HepG2 (cell line): ENCODE results near the gene RFX2. TPM values are rescaled to one million over a fixed set of nuclear protein-coding genes. Genes with fewer than 3 reads are reported as not detected.

Experiments
- AGO2 ChIP-seq: fragments of 200-400 bp; formaldehyde crosslinking; optimal IDR thresholded peaks from 2 replicates; pipeline ENCODE3; 2017; ENCODE audit warnings: mild to moderate bottlenecking, low read depth, low read length, moderate library complexity
- AKAP8 ChIP-seq: sonication (generic); formaldehyde crosslinking; IDR thresholded peaks from 2 replicates; pipeline ENCODE4 v1.5.1; 2020; ENCODE audit warnings: mild to moderate bottlenecking, missing genetic modification reagents
- E2F1 ChIP-seq: sonication (generic); formaldehyde crosslinking; IDR thresholded peaks from 2 replicates; pipeline ENCODE4 v1.5.0; 2020; ENCODE audit warnings: missing genetic modification reagents
- ELF3 ChIP-seq: IDR thresholded peaks from 2 replicates; pipeline ENCODE4 v1.6.1; 2016; ENCODE audit warnings: missing genetic modification reagents, missing compliant biosample characterization
- MBNL3 ChIP-seq: fragments of 250-450 bp; sonication (Bioruptor Pico); conservative IDR thresholded peaks from 2 replicates; pipeline ENCODE4 v1.8.0; 2022; ENCODE audit warnings: mild to moderate bottlenecking, inconsistent platforms
- NCOA2 ChIP-seq: sonication (generic); formaldehyde crosslinking; IDR thresholded peaks from 2 replicates; pipeline ENCODE4 v1.8.0; 2022; ENCODE audit warnings: inconsistent platforms
- NFIB ChIP-seq: sonication (generic); formaldehyde crosslinking; IDR thresholded peaks from 2 replicates; pipeline ENCODE4 v1.9.0; 2021; ENCODE audit warnings: missing genetic modification reagents, mild to moderate bottlenecking, borderline replicate concordance
- NPAS2 ChIP-seq: sonication (generic); formaldehyde crosslinking; IDR thresholded peaks from 2 replicates; pipeline ENCODE4 v1.8.0; 2022; ENCODE audit warnings: mild to moderate bottlenecking, missing genetic modification reagents, borderline replicate concordance
- NR2F2 ChIP-seq: IDR thresholded peaks from 2 replicates; pipeline ENCODE4 v1.6.1; 2012; ENCODE audit warnings: low read depth, inconsistent platforms, borderline replicate concordance
- PAXIP1 ChIP-seq: sonication (generic); formaldehyde crosslinking; conservative IDR thresholded peaks from 2 replicates; pipeline ENCODE4 v1.4.0; 2020; ENCODE audit warnings: mild to moderate bottlenecking, missing genetic modification reagents, moderate library complexity
- POLR2G ChIP-seq: fragments of 200-400 bp; formaldehyde crosslinking; IDR thresholded peaks from 2 replicates; pipeline ENCODE4 v1.6.1; 2018; ENCODE audit warnings: mild to moderate bottlenecking, low read depth, low read length, moderate library complexity
- TIGD3 ChIP-seq: sonication (generic); formaldehyde crosslinking; IDR thresholded peaks from 2 replicates; pipeline ENCODE4 v1.5.1; 2020; ENCODE audit warnings: mild to moderate bottlenecking, missing genetic modification reagents, borderline replicate concordance
- ZBTB8A ChIP-seq: sonication (generic); formaldehyde crosslinking; IDR thresholded peaks from 2 replicates; pipeline ENCODE4 v1.4.0; 2020; ENCODE audit warnings: mild to moderate bottlenecking, low read depth, missing genetic modification reagents, borderline replicate concordance
- ZNF143 ChIP-seq: sonication (generic); formaldehyde crosslinking; IDR thresholded peaks from 2 replicates; pipeline ENCODE4 v1.4.0; 2020; ENCODE audit warnings: missing genetic modification reagents
- ZNF230 ChIP-seq: sonication (generic); formaldehyde crosslinking; IDR thresholded peaks from 2 replicates; pipeline ENCODE4 v1.4.0; 2020; ENCODE audit warnings: mild to moderate bottlenecking, missing genetic modification reagents
- ZNF513 ChIP-seq: sonication (generic); formaldehyde crosslinking; conservative IDR thresholded peaks from 2 replicates; pipeline ENCODE4 v1.5.0; 2020; ENCODE audit warnings: missing genetic modification reagents
- ZNF605 ChIP-seq: sonication (generic); formaldehyde crosslinking; IDR thresholded peaks from 2 replicates; pipeline ENCODE4 v1.8.0; 2022; ENCODE audit warnings: mild to moderate bottlenecking, missing genetic modification reagents
- ZNF687 ChIP-seq: sonication (generic); formaldehyde crosslinking; IDR thresholded peaks from 2 replicates; pipeline ENCODE4 v1.5.1; 2020; ENCODE audit warnings: mild to moderate bottlenecking, missing genetic modification reagents, moderate library complexity
- polyA plus RNA-seq, 8 experiments: library from polyadenylated mRNA; depleted of rRNA in 3 of 8; stranded (reverse) in 7 of 8; unstranded in 1 of 8; fragments of >200 nt; fragmentation: Illumina TruSeq in 4 of 8; extraction: Trizol in 4 of 8; gene quantifications; 2 replicates each; pipeline versions ENCODE4 v1.2.1 to v1.2.3, GENCODE V29; 2011 to 2016; ENCODE audit warnings: low read depth in 4 of 8, missing spikeins in 1 of 8, mixed read lengths in 1 of 8; ENCODE audit not compliant: insufficient read depth in 1 of 8
- total RNA-seq, 5 experiments: library from RNA; depleted of rRNA; stranded (reverse); fragments of >200 nt; fragmentation: Illumina TruSeq; extraction: Trizol; gene quantifications; 2 replicates each; pipeline ENCODE4 v1.2.3, GENCODE V29; 2016; ENCODE audit warnings: low read depth in 1 of 5

Gene RFX2
- total and polyA plus RNA-seq, 2 of the 13 experiments (the other 11 are each of a cell fraction or from before 2014, with no cell fraction given), result 2.8 to 3.3 TPM

GRCh38 chr19:5983367-5983955 is 126.8 kb downstream of the RFX2 start (continued):
- TF ChIP-seq ZNF687 (CRISPR knock-in tag) (peak; percentile 84), ELF3 (CRISPR knock-in tag) (no peak), AKAP8 (CRISPR knock-in tag) (no peak), TIGD3 (CRISPR knock-in tag) (no peak), POLR2G (no peak), NCOA2 (peak; percentile 39; the same call in 1 of the 2 replicates), ZNF513 (no peak), ZBTB8A (no peak), NR2F2 (no peak), NPAS2 (CRISPR knock-in tag) (no peak), NFIB (CRISPR knock-in tag) (no peak), PAXIP1 (CRISPR knock-in tag) (peak; percentile 86), AGO2 (no peak), ZNF143 (CRISPR knock-in tag) (no peak), ZNF605 (CRISPR knock-in tag) (peak; percentile 65; the same call in 1 of the 2 replicates), MBNL3 (CRISPR knock-in tag) (no peak), E2F1 (CRISPR knock-in tag) (no peak), ZNF230 (CRISPR knock-in tag) (0 out of 2 replicates have a peak, but pooled peaks have one; percentile 71)
